Urinary bladder (tissue), 4 donors: ENCODE data around the gene COL26A1. TPM values are rescaled to one million over a fixed set of nuclear protein-coding genes. Genes with fewer than 3 reads are reported as not detected.

Experiments
- DNase-seq: peaks from one replicate; pipeline ENCODE4 v3.0.0-alpha.2; 2015; ENCODE audit errors: extremely low spot score
- H3K27ac ChIP-seq: one replicate; pipeline ENCODE4 v1.5.1; 2013; ENCODE audit warnings: low read depth, mild to moderate bottlenecking, moderate library complexity
- H3K36me3 ChIP-seq: one replicate; pipeline ENCODE4 v1.6.1; 2013; ENCODE audit warnings: mild to moderate bottlenecking, moderate library complexity; ENCODE audit not compliant: insufficient read depth
- H3K4me1 ChIP-seq: one replicate; pipeline ENCODE4 v1.6.1; 2013; ENCODE audit warnings: mild to moderate bottlenecking, moderate library complexity; ENCODE audit not compliant: insufficient read depth
- H3K4me3 ChIP-seq: one replicate; pipeline ENCODE4 v1.5.1; 2013; ENCODE audit warnings: low read depth, low read length
- WGBS: extraction: QIAGEN DNeasy Blood & Tissue Kit; methylation state at CpG from one replicate; pipeline ENCODE4 v1.1.7; 2013; 5-methylcytosine and 5-hydroxymethylcytosine counted together
- polyA plus RNA-seq: library from polyadenylated mRNA; stranded (reverse); fragments of 200-250 nt; gene quantifications from one replicate; pipeline ENCODE4 v1.2.3, GENCODE V29; 2013
- small RNA-seq: library from RNA; depleted of rRNA; stranded (forward); fragments of <200 nt; gene quantifications from one replicate; pipeline ENCODE3, GENCODE V24; 2014
- total RNA-seq: library from RNA; depleted of rRNA; stranded (reverse); fragments of >200 nt; gene quantifications from one replicate; pipeline ENCODE4 v1.2.3, GENCODE V29; 2014
- donor health status: healthy with polysubstance abuse.
- donor health status: healthy.

Gene COL26A1
- total and polyA plus RNA-seq, 2 donors: 0.06 to 2.9 TPM

DNA sequence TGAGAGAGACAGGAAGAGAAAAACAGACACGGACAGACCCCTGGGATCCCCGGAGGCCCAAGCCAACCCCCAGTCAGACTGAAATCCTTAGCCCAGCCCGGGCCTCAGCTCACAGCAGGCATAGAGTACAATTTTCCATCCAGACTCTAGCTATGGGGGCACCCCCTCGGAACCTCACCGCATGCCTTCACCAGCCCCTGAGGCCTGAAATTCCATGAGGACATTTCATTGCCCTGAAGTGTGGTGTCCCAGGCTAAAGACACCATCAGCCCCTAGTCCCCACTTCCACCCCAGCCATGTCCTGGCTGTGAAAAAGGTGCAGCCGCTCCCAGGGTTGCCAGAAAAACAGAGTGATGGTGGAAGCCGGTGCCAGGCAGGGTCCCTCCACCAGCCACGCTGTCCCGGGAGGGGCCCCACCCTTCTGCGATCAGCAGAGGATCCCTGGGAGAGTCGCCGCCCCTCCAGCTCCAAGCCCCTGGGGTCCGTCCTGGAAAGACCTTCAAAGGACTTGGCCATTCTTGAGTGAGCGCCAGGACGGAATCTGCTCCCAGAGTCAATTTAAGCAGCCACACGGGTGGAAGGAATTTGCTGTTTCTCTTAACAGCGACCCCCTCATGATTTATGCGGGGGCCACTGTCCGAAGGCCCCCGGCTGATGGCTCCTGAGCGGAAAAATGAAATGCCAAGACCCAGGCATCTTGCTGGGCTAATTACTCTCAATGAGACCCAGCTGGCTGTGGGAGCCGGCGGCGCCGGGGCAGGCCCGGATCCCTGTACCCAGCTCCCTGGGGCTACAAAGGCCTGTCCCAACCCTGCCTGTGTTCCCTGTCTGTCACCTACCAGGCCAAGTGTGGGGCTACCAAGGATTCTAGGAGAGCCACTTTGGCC lies 243.2 kb downstream of the COL26A1 start:
- Histone ChIP-seq H3K27ac (no peak overlapping the region), H3K4me3 (no peak overlapping the region), H3K36me3 (no peaks in the 10 kb centered on the region), H3K4me1 (no peaks in the 10 kb centered on the region)
- WGBS: 72% methylated on average over 26 of the region's 26 CpGs
- DNase-seq: no peak

GRCh38 chr7:101606498-101606923 lies 243.8 kb downstream of the COL26A1 start:
- 49% methylated on average over 2 of the region's 2 CpGs for WGBS

More at GRCh38 chr7:101606498-101606923, 243.8 kb downstream of the COL26A1 start:
- H3K4me3 ChIP-seq: no peak overlapping the region
- DNase-seq: no peak
- H3K4me1 ChIP-seq: no peaks in the 10 kb centered on the region
- H3K36me3 ChIP-seq: no peaks in the 10 kb centered on the region
- no peak overlapping the region for H3K27ac ChIP-seq

Small RNA genes lying within 50 kb of the gene (small RNA-seq; reads per million reads assigned to genes)
- not detected for gene AC004965.1

Other genes starting within 250 kb of the COL26A1 start
- 3.1 TPM for gene SERPINE1, start 235.8 kb upstream of the COL26A1 start, total RNA-seq
- gene SERPINE1, start 235.8 kb upstream of the COL26A1 start, polyA plus RNA-seq: 45.6 TPM
- 40.8 TPM for gene AP1S1, start 208.4 kb upstream of the COL26A1 start, total RNA-seq
- gene AP1S1, start 208.4 kb upstream of the COL26A1 start, polyA plus RNA-seq: 41.0 TPM
- not detected for gene VGF, start 197.3 kb upstream of the COL26A1 start, total RNA-seq
- gene VGF, start 197.3 kb upstream of the COL26A1 start, polyA plus RNA-seq: 0.18 TPM
- not detected for gene NAT16, start 182.6 kb upstream of the COL26A1 start, total RNA-seq
- not detected for gene NAT16, start 182.6 kb upstream of the COL26A1 start, polyA plus RNA-seq
- not detected for gene MOGAT3, start 161.8 kb upstream of the COL26A1 start, total RNA-seq
- gene MOGAT3, start 161.8 kb upstream of the COL26A1 start, polyA plus RNA-seq: not detected
- 24.8 TPM for gene PLOD3, start 145.3 kb upstream of the COL26A1 start, total RNA-seq
- gene PLOD3, start 145.3 kb upstream of the COL26A1 start, polyA plus RNA-seq: 57.6 TPM
- 59.5 TPM for gene ZNHIT1, start 144.7 kb upstream of the COL26A1 start, total RNA-seq
- gene ZNHIT1, start 144.7 kb upstream of the COL26A1 start, polyA plus RNA-seq: 77.5 TPM
- gene CLDN15, start 125.1 kb upstream of the COL26A1 start, total RNA-seq: 5.3 TPM
- 15.2 TPM for gene CLDN15, start 125.1 kb upstream of the COL26A1 start, polyA plus RNA-seq
- 66.7 TPM for gene FIS1, start 117.8 kb upstream of the COL26A1 start, total RNA-seq
- 247 TPM for gene FIS1, start 117.8 kb upstream of the COL26A1 start, polyA plus RNA-seq
- gene IFT22, start 41.1 kb upstream of the COL26A1 start, total RNA-seq: 28.2 TPM
- gene IFT22, start 41.1 kb upstream of the COL26A1 start, polyA plus RNA-seq: 32.9 TPM